ENCODE measurements around the gene ANKRD66. TPM values are rescaled to one million over a fixed set of nuclear protein-coding genes. Genes with fewer than 3 reads are reported as not detected.
A peak's percentile ranks its signal among the peaks of the same experiment; 100 is the strongest.

The ANKRD66 gene
- total and polyA plus RNA-seq, 2 donors: 0.05 to 0.09 TPM

DNA sequence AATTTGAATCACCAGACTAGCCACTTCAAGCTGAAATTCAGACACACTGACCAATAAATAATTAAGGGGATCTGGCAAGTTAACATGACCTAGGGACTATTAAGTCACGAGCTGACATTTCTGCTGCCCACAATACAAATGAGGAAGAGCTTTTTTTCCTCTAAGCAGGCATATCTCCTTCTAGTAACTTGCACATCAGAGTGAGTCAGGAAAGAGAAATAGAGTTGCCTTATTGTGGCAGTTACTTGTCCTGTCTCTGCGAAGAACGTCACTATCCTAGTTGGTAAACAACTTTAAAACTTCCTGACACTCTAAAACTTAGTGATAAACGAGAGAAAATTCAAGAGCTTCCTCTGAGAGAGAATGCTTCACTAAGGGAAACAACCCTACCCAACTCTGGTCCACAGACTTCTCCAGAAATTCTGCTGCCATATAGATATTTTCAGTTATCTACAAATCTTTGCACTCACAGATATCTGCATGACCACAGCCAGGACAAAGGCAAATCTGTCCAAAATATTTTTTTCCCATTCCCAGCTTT is 15.7 kb upstream of the ANKRD66 start:
- H3K36me3 ChIP-seq (ENCODE audit: control insufficient read depth in 2 of 2, insufficient read depth in 2 of 2, low read length in 1 of 2): no peaks in the 10 kb centered on the region
- no peak for DNase-seq (ENCODE audit: low read depth in 6 of 9, low spot score in 9 of 9)
- WGBS: 26% methylated on average over 4 of the region's 4 CpGs
- H3K27me3 ChIP-seq (ENCODE audit: control insufficient read depth in 2 of 2, insufficient read depth in 1 of 2, low read length in 1 of 2): peaks cover 19 to 34% of the 10 kb centered on the region in 2 donors
- no peak overlapping the region for H3K27ac ChIP-seq (ENCODE audit: low read depth in 1 of 2, low read length in 1 of 2)
- H3K4me3 ChIP-seq (ENCODE audit: low read length in 2 of 2): no peak overlapping the region
- peaks cover 0 to 3% of the 10 kb centered on the region in 2 donors for H3K4me1 ChIP-seq (ENCODE audit: control insufficient read depth in 2 of 2, insufficient read depth in 2 of 2, low read length in 2 of 2)
- no peaks in the 10 kb centered on the region for H3K9me3 ChIP-seq (ENCODE audit: control insufficient read depth in 2 of 2, insufficient read depth in 1 of 2, low read length in 1 of 2)

DNA sequence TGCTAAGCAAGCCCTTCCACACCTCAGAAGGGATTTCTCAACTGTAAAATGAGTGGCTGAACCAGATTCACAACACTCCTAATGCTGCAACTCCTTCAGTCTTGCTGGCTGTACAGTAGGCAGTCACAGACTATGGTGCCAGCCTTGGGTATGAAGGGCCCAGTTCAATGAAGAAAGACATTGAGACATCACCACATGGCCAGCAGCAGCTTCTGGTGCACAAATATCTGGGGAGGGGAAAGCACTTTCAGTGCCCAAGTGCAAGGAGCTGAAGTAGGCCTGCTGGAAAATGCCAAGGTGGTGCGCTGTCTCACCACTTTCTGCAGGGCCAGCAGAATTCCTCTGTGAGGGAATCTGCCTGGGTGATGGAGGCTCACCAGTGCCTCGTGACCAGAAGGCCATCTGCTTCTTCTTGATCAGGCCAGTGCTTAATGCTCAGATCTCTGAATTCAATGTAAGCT is 13.4 kb upstream of the ANKRD66 start:
- WGBS: 88% methylated on average over 2 of the region's 2 CpGs
- Histone ChIP-seq H3K9me3 (ENCODE audit: control insufficient read depth in 2 of 2, insufficient read depth in 1 of 2, low read length in 1 of 2) (no peaks in the 10 kb centered on the region), H3K27ac (ENCODE audit: low read depth in 1 of 2, low read length in 1 of 2) (no peak overlapping the region), H3K36me3 (ENCODE audit: control insufficient read depth in 2 of 2, insufficient read depth in 2 of 2, low read length in 1 of 2) (no peaks in the 10 kb centered on the region), H3K4me1 (ENCODE audit: control insufficient read depth in 2 of 2, insufficient read depth in 2 of 2, low read length in 2 of 2) (peaks cover 0 to 3% of the 10 kb centered on the region in 2 donors), H3K27me3 (ENCODE audit: control insufficient read depth in 2 of 2, insufficient read depth in 1 of 2, low read length in 1 of 2) (peaks cover 27 to 50% of the 10 kb centered on the region in 2 donors), H3K4me3 (ENCODE audit: low read length in 2 of 2) (no peak overlapping the region)
- no peak for DNase-seq (ENCODE audit: low read depth in 6 of 9, low spot score in 9 of 9)

DNA sequence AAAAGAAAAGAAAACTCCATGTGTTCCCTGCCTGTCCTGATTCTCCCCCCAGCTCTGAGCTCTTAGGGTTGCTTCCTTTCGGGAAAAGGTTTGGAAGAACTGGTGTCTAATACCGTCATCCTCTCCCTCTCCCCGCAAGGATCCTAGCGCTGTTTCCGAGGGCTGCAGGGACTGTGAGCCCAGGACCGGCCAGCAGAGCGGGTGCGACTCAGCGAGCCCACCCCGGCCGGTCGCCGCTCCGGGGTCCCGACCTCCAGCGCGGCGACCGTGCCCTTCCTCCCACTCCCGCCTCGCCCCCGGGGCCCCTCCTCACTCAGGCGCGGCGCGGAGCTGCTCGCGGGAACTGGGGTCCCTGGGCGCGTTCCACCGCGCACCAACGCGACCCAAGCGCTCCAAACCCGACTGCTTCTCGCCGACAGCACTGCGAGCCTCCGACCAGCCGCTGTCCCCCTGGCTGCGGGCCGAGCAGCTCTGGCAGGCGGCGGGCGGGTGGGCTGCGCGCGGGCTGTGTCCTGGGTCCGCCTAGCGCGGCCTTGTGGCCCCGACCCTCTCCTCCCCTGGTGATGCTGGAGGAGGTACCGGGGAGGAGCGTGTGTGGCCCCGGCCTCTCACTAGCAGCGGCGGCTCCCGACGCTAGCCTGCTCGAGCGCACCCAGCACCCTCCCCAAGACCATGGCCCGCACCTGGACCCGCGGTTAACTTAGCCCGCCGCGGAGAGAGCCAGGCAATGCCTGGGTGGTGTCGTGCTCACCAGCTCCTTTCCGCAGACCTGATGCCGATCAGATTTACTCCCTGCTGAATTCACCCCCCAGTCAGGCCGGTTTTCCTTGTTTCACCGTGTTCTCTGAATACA is 11.6 kb upstream of the ANKRD66 start, which contains the start of gene PLA2G7:
TSS of gene PLA2G7 (minus strand) at position 509 of the 853 bp plus-strand sequence. CDS start 12,484 bp downstream, outside the sequence.
- Histone ChIP-seq H3K4me3 (ENCODE audit: low read length in 2 of 2) (peak within 1 kb of the TSS; percentile 24 to 27), H3K4me1 (ENCODE audit: control insufficient read depth in 2 of 2, insufficient read depth in 2 of 2, low read length in 2 of 2) (peaks cover 0 to 3% of the 10 kb centered on the region in 2 donors), H3K9me3 (ENCODE audit: control insufficient read depth in 2 of 2, insufficient read depth in 1 of 2, low read length in 1 of 2) (no peaks in the 10 kb centered on the region), H3K27me3 (ENCODE audit: control insufficient read depth in 2 of 2, insufficient read depth in 1 of 2, low read length in 1 of 2) (peaks cover 27 to 50% of the 10 kb centered on the region in 2 donors), H3K36me3 (ENCODE audit: control insufficient read depth in 2 of 2, insufficient read depth in 2 of 2, low read length in 1 of 2) (no peaks in the 10 kb centered on the region), H3K27ac (ENCODE audit: low read depth in 1 of 2, low read length in 1 of 2) (no peak within 1 kb of the TSS)
- DNase-seq (ENCODE audit: low read depth in 6 of 9, low spot score in 9 of 9): peak in 2 of 9 donors; percentile 2 to 4
- WGBS: 2% methylated on average over 73 of the region's 73 CpGs

DNA sequence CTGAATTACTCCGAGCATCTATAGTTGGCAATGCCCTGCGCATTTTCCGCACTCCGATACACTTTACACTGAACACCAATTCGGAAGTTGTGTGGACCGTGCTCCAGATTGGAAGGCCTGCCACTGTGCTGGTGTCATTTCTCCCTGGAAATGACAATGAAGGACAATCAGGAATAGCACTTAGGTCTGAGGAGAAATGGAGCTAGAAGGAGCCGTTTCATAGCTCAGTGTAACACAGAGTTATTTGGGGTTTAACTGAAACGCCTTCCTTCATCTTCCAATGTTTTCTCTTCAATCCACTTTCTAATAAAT is 11.1 kb upstream of the ANKRD66 start:
- H3K36me3 ChIP-seq (ENCODE audit: control insufficient read depth in 2 of 2, insufficient read depth in 2 of 2, low read length in 1 of 2): no peaks in the 10 kb centered on the region

DNA sequence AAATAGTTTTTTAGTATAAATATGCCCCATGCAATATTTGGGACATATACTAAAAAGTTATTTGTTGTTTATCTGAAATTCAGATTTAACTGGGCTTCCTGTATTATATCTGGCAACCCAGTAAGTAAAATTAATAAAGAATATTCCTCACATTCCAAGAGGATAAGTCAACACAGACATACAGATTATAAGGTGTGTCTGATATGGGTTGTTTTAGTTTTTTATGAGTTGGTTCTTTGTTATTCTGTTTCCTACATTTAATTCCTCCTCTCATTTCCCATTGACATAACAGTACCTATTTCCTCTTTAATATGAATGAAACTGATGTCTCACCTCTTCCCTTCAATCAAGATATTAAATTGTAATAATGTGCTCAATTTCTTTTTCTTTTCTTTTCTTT is 9.8 kb upstream of the ANKRD66 start:
- peaks cover 0 to 3% of the 10 kb centered on the region in 2 donors for H3K4me1 ChIP-seq (ENCODE audit: control insufficient read depth in 2 of 2, insufficient read depth in 2 of 2, low read length in 2 of 2)
- H3K9me3 ChIP-seq (ENCODE audit: control insufficient read depth in 2 of 2, insufficient read depth in 1 of 2, low read length in 1 of 2): no peaks in the 10 kb centered on the region
- H3K36me3 ChIP-seq (ENCODE audit: control insufficient read depth in 2 of 2, insufficient read depth in 2 of 2, low read length in 1 of 2): no peaks in the 10 kb centered on the region
- H3K27ac ChIP-seq (ENCODE audit: low read depth in 1 of 2, low read length in 1 of 2): no peak overlapping the region
- H3K4me3 ChIP-seq (ENCODE audit: low read length in 2 of 2): no peak overlapping the region
- H3K27me3 ChIP-seq (ENCODE audit: control insufficient read depth in 2 of 2, insufficient read depth in 1 of 2, low read length in 1 of 2): peaks cover 27 to 49% of the 10 kb centered on the region in 2 donors
- no peak for DNase-seq (ENCODE audit: low read depth in 6 of 9, low spot score in 9 of 9)

More for the DNA sequence above, 11.1 kb upstream of the ANKRD66 start:
- no peak overlapping the region for H3K27ac ChIP-seq (ENCODE audit: low read depth in 1 of 2, low read length in 1 of 2)
- H3K27me3 ChIP-seq (ENCODE audit: control insufficient read depth in 2 of 2, insufficient read depth in 1 of 2, low read length in 1 of 2): peaks cover 27 to 50% of the 10 kb centered on the region in 2 donors
- no peaks in the 10 kb centered on the region for H3K9me3 ChIP-seq (ENCODE audit: control insufficient read depth in 2 of 2, insufficient read depth in 1 of 2, low read length in 1 of 2)
- peaks cover 0 to 3% of the 10 kb centered on the region in 2 donors for H3K4me1 ChIP-seq (ENCODE audit: control insufficient read depth in 2 of 2, insufficient read depth in 2 of 2, low read length in 2 of 2)
- WGBS: 28% methylated on average over 8 of the region's 8 CpGs
- H3K4me3 ChIP-seq (ENCODE audit: low read length in 2 of 2): peak overlapping the region in 1 of 2 donors; percentile 27
- DNase-seq (ENCODE audit: low read depth in 6 of 9, low spot score in 9 of 9): no peak

DNA sequence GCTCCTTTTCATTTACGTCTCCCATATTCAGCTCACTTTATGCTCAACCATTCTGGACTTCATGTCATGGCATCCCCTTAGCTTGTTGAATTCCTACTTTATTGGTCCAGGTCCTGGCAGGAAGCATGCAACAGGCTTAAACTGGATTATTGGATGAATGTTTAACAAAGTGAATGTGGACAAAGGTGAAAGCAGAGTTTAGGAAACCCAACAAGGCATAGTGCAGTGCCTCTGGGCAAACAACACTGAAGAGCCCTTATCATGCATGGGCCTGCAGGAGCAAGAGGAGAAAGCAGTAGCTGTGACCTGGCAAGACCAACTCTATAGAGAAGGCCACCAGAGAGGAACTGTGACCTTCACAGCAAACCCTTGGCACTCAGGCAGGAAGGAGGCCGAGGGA is 5.3 kb upstream of the ANKRD66 start:
- Histone ChIP-seq H3K27ac (ENCODE audit: low read depth in 1 of 2, low read length in 1 of 2) (no peak overlapping the region), H3K27me3 (ENCODE audit: control insufficient read depth in 2 of 2, insufficient read depth in 1 of 2, low read length in 1 of 2) (peaks cover 3 to 11% of the 10 kb centered on the region in 2 donors), H3K9me3 (ENCODE audit: control insufficient read depth in 2 of 2, insufficient read depth in 1 of 2, low read length in 1 of 2) (no peaks in the 10 kb centered on the region), H3K36me3 (ENCODE audit: control insufficient read depth in 2 of 2, insufficient read depth in 2 of 2, low read length in 1 of 2) (no peaks in the 10 kb centered on the region), H3K4me1 (ENCODE audit: control insufficient read depth in 2 of 2, insufficient read depth in 2 of 2, low read length in 2 of 2) (no peaks in the 10 kb centered on the region), H3K4me3 (ENCODE audit: low read length in 2 of 2) (no peak overlapping the region)
- WGBS: 96% methylated on average over 2 of the region's 2 CpGs
- no peak for DNase-seq (ENCODE audit: low read depth in 6 of 9, low spot score in 9 of 9)

DNA sequence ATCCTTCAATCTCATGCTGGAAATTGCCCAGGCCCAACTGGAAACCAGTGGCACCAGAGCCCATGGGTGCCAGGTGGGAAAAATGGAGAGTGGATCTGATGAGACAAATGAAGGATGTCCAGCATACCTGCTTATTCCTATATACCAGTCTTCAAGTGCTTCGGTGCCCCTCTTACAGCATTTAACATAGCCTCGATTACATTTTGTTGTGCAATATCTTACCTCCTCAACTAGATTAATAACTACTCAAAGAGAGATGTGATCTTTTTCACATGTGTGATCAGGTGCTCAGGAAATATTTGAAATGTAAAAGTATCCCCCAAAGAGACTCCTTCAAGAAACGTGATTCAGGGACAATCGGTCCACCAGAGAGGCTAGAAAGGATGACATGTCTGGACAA is 4.8 kb upstream of the ANKRD66 start:
- Histone ChIP-seq H3K4me1 (ENCODE audit: control insufficient read depth in 2 of 2, insufficient read depth in 2 of 2, low read length in 2 of 2) (no peaks in the 10 kb centered on the region), H3K9me3 (ENCODE audit: control insufficient read depth in 2 of 2, insufficient read depth in 1 of 2, low read length in 1 of 2) (no peaks in the 10 kb centered on the region), H3K27ac (ENCODE audit: low read depth in 1 of 2, low read length in 1 of 2) (no peak overlapping the region), H3K4me3 (ENCODE audit: low read length in 2 of 2) (no peak overlapping the region), H3K27me3 (ENCODE audit: control insufficient read depth in 2 of 2, insufficient read depth in 1 of 2, low read length in 1 of 2) (peaks cover 0 to 7% of the 10 kb centered on the region in 2 donors), H3K36me3 (ENCODE audit: control insufficient read depth in 2 of 2, insufficient read depth in 2 of 2, low read length in 1 of 2) (no peaks in the 10 kb centered on the region)
- no peak for DNase-seq (ENCODE audit: low read depth in 6 of 9, low spot score in 9 of 9)
- WGBS: 94% methylated on average over 4 of the region's 4 CpGs

DNA sequence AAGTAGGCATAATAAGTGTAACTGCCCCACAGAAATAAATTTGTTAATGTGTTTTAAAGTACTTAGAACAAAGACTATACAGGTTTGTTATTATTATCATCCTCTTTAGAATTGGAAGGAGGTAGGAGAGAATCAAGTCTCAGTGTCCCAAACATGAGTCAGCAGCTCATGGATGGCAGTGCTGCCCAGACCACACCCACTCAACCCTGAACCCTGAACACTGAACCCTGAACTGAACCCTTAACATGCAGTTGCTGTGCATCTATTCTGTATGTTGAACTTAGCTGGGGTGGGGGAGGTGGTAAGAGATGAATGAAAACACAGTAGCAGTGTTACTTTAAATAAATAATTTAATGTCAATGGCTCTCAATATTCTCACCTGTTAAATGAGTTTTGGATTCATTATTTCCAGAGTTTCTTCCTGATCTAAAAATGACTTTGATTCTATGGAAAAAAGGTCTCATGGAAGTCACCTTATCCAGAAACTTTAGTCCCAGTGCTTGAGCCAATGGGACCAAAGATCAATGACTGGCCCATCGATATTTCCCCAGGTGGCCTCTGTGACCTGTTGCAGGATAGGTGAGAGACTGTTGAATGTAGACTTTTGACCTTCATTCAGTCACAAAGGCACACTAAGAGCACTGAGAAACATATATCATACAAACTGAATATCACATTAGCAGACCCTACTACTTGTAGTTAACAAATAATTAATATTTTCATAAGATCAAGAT is 3.1 kb upstream of the ANKRD66 start:
- no peaks in the 10 kb centered on the region for H3K4me1 ChIP-seq (ENCODE audit: control insufficient read depth in 2 of 2, insufficient read depth in 2 of 2, low read length in 2 of 2)
- no peaks in the 10 kb centered on the region for H3K27me3 ChIP-seq (ENCODE audit: control insufficient read depth in 2 of 2, insufficient read depth in 1 of 2, low read length in 1 of 2)
- H3K36me3 ChIP-seq (ENCODE audit: control insufficient read depth in 2 of 2, insufficient read depth in 2 of 2, low read length in 1 of 2): no peaks in the 10 kb centered on the region
- DNase-seq (ENCODE audit: low read depth in 6 of 9, low spot score in 9 of 9): no peak
- H3K27ac ChIP-seq (ENCODE audit: low read depth in 1 of 2, low read length in 1 of 2): no peak overlapping the region
- no peak overlapping the region for H3K4me3 ChIP-seq (ENCODE audit: low read length in 2 of 2)
- WGBS: 95% methylated on average over 1 of the region's 1 CpG
- H3K9me3 ChIP-seq (ENCODE audit: control insufficient read depth in 2 of 2, insufficient read depth in 1 of 2, low read length in 1 of 2): no peaks in the 10 kb centered on the region

Measured in thymus (tissue), 11 donors.